Measurements from ENCODE around the gene CHI3L1.

Gene CHI3L1

GRCh38 chr1:203204756-203205155 lies 18.3 kb upstream of the CHI3L1 start:
- DNase-seq: no peak

DNA sequence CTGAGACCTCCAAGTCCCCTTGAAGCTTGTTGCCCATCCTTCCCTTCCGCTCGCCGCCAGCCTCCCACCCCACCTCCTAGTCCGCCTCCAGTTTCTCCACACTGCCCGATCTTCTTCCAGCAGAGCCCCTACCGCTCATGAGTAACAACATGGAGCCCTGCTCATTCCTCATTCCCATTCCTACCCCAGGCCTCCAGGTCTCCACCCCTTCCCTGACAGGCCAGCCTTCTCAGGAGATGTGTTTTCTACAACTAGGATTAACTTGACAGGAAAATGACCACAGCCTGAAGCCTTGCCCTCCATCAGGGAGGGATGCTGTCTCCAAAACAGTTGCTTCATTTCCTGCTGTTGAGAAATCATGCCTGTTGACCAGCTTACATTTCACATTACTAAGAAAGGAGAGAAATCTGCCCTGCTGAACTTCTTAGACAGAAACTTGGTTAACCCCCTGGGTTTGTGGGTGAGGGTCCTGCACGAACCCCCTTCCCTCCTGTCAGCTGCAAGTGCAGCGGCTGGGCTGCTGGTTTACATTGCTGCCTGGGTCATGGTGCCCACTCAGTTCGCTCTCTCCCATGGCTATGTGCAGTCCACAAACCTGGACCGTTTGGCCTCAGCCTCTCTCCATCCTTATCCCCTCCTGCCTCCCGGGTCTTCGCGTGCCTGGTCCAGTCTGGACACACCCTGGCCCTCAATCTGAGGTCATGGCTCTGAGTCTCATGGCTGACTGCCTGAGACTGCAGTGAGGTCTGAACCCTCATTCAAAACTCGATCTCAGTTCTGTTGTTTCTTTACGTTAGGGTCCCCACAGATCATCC lies 16.1 kb upstream of the CHI3L1 start:
- no peak for DNase-seq

DNA sequence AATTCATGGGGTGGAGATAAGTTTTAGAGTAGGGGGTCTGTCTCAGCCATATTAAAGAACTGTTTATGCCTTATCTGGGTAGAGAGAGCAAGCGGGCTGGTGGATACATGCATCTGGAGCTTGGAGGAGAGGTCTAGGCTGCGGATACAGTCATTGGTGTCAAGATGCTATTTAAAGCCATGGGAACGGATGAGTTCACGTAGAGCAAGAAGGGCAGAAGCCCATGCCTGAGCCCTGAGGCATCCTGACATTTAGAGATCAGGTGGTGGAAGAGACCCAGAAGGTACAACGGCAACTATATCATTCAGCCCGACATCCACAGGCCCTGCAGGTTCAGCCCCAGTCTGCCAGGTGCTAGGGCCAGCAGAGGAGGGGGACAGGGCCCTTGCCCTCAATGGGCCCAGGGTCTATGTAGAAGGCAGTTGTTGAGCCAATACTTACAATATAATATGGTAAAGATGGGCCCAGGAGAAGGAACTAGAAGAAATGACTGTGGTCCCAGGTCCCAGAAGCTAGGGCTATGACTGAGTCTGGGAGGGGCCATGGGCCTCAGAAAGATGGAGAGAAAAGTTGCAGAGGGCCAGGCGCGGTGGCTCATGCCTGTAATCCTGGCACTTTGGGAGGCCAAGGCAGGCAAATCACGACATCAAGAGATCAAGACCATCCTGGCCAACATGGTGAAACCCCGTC lies 15.2 kb upstream of the CHI3L1 start:
- DNase-seq: no peak

DNA sequence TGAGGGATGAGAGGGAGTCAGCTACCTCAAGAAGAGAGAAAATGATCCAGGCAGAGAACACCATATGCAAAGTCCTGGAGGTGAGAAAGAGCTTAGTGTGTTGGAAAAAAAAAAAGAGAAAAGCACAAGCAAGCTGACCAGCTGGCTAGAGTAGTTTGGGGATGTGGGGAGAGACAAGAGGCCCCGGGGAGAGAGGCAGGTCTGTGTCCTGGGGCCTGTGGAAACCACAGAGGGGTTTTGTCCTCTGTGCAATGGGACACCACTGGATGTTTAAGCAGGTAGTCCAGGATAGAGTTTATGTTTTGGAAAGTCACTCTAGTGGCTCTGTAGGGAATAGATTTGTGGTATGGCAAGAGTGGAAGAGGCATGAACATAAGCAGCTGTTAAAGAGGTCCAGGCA lies 14.4 kb upstream of the CHI3L1 start:
- no peak for DNase-seq

GRCh38 chr1:203199816-203200571 lies 13.5 kb upstream of the CHI3L1 start:
- DNase-seq: no peak

- no peak for DNase-seq
Measured at GRCh38 chr1:203199481-203199815, 12.9 kb upstream of the CHI3L1 start.

DNA sequence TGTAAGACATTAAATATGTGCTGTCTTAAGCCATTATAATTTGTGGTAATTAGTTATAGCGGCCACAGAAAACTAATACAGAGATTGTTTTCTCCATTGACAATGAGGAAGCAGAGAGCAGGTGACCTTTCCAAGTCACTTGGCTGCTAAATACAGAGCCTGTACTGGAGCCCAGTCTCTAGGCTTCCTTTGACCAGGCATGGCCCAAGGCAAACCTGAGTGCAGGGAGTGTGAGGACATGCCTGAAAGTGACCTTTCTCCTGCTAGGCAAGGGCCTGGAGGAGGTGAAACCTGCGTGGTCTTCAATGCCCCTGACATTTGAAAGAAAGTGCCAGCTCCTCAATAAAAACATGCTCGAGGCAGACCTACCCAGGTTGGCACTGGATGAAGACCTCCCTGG lies 12.5 kb upstream of the CHI3L1 start:
- DNase-seq: no peak

- DNase-seq: no peak
Measured at GRCh38 chr1:203197625-203198024, 11.1 kb upstream of the CHI3L1 start.

DNA sequence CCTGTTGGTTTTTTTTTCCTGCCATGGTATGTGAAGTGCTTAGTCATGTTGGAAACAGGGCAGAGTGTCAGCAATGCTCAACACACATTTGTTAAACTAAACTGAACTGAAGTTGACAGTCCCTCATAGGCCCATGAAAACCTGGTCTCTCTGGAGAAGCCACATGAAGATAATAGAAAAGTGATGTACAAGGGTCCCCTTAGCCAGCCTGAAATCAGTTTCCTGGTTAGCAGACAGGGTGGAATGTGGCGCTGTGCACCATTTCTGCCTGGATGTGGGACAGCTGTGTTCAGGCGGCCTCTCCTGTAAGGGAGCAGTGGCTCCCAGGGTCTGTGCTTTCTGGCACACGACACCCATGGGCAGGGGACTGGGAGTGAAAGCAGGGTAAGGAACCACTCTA lies 9.9 kb upstream of the CHI3L1 start:
- DNase-seq: no peak

- DNase-seq: no peak
Measured at GRCh38 chr1:203190949-203191348, 4.4 kb upstream of the CHI3L1 start.

GRCh38 chr1:203189951-203190352 lies 3.4 kb upstream of the CHI3L1 start:
- no peak for DNase-seq

GRCh38 chr1:203188686-203189232 lies 2.3 kb upstream of the CHI3L1 start:
- no peak for DNase-seq

GRCh38 chr1:203187689-203188264 lies 1.3 kb upstream of the CHI3L1 start:
- DNase-seq: no peak

GRCh38 chr1:203187304-203187685 lies 791 bp upstream of the CHI3L1 start:
- no peak for DNase-seq

- no peak for DNase-seq
Measured at GRCh38 chr1:203186091-203186445, 436 bp downstream of the CHI3L1 start.

GRCh38 chr1:203185585-203185984 lies 919 bp downstream of the CHI3L1 start:
- DNase-seq: no peak

DNA sequence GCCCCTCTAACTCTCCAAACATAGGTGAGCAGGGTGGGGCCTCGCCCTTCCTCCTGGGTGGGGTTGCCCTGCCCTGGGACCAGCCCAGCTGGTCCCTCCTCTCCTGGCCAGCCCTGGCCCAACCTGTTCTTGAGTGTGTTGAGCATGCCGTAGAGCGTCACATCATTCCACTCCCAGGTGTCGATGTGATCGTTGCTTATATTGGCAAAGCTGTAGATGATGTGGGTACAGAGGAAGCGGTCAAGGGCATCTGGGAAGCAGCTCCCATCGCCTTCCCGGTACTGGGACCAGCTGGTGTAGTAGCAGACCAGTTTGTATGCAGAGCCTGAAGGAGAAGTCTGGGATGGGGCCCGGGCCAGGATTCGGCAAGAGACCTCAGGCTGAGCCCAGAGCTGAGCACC lies 1.4 kb downstream of the CHI3L1 start:
- DNase-seq: no peak

DNA sequence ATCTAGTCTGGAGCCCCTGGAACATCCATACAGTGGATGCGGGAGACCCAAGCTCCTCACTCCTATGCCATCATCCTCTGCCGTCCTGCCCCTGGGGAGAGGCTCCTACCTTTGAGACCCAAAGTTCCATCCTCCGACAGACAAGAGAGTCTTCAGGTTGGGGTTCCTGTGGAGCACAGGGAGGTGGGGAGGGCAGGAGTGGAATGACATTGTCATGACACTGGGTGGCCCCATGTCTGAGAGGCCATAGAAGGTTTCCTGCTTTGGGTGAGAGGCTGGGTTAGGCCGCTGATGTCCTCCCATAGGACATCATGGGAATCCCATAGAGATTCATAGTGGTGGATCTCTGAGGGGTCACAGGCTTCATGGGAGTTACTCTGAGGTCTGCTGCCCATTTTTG lies 2.0 kb downstream of the CHI3L1 start:
- DNase-seq: no peak

- no peak for DNase-seq
Measured at GRCh38 chr1:203183828-203184227, 2.7 kb downstream of the CHI3L1 start.

DNA sequence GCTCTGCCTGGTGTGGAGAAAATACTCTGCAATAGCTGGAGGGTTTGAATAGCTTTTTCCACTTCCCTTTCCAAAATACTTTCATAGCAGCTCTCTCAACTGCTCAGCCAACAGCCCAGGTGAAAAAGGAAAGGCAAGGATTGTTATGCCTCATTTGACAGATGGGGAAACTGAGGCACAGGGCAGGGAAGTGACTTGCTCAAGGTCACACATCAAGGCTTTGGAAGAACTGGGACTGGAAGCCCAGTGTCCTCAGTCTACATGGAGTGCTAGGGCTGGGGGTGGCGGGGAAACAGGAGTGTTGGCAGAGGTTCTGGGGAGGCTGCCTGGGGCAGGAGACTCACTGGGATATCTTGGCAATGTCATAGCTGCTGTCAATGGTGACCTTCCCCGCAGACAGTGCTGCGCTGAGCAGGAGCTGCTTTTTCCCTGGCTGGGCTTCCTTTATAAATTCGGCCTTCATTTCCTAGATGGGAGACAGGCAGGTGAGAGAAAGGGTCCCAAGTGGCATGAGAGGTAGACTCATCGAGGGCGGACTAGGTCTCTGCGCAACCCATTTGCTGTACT lies 4.0 kb downstream of the CHI3L1 start:
- no peak for DNase-seq

DNA sequence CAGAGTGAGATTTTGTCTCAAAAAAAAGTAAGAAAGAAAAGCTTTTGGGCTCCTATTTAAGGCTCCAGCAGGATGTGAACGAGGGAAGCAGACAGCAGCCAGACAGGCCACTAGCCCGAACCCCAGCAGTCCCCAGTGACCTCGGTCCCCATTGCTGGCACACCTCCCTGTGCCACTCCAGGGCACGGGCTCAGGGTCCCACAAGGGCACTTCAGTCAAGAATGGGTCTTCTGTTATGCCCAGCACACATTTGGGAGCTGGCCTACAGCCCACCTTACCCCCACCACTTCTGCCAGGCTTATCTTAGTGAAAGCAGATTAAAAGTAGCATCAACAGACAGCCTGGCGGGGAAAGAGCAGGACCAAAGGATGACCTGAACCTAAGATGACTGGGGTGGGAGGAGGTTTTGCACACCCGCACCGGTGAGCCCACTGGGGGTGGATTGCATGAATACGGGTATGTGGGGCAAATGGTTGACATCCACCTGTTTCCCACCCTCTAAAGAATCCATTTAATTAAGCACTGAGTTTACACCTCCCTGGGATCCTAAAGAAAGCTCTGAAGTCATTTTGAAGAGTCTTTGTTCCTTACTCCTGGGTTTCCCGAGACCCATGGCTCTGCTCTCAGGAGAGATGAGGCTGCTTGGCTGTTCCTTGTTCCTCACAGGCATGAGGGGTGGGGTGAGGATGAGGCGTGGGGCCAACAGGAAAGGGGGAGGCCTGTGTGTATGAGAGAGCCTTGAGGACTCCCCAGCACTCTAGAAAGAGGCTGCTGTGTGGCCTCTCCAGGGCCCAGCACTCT lies 4.7 kb downstream of the CHI3L1 start:
- no peak for DNase-seq

All from CD4-positive, alpha-beta T cell treated with Interferon gamma for 1 hour (primary cell).